Nephron progenitor cell (in vitro differentiated cells): ENCODE results near the gene SNCB.

Experiments used
- DNase-seq: peaks from one replicate; pipeline ENCODE4 v3.0.0; 2021
- H3K27ac Mint-ChIP-seq: 2 replicates; pipeline ENCODE4 v1.8.0; 2021; ENCODE audit warnings: mild to moderate bottlenecking, moderate library complexity, mixed read lengths
- H3K27me3 Mint-ChIP-seq: 2 replicates; pipeline ENCODE4 v1.8.0; 2021; ENCODE audit warnings: mild to moderate bottlenecking, low read depth, mixed read lengths; ENCODE audit not compliant: poor library complexity
- H3K36me3 Mint-ChIP-seq: 2 replicates; pipeline ENCODE4 v1.8.0; 2021; ENCODE audit warnings: low read depth, mixed read lengths
- H3K4me1 Mint-ChIP-seq: 2 replicates; pipeline ENCODE4 v1.8.0; 2021; ENCODE audit warnings: mixed read lengths
- H3K4me3 Mint-ChIP-seq: 2 replicates; pipeline ENCODE4 v1.8.0; 2021; ENCODE audit warnings: mild to moderate bottlenecking, moderate library complexity, mixed read lengths
- H3K9me3 Mint-ChIP-seq: 2 replicates; pipeline ENCODE4 v1.8.0; 2021; ENCODE audit warnings: mild to moderate bottlenecking, moderate library complexity, mixed read lengths
- CTCF ChIP-seq: fragments of 200-600 bp; sonication (generic); IDR thresholded peaks from 2 replicates; pipeline ENCODE4 v1.5.0; 2021; ENCODE audit warnings: antibody characterized with exemption

Gene SNCB

GRCh38 chr5:176647843-176648473 lies 17.6 kb upstream of the SNCB start:
- Mint-ChIP-seq H3K27me3 (peaks cover 6% of the 10 kb centered on the region), H3K27ac (no peak overlapping the region), H3K4me1 (peaks cover 37% of the 10 kb centered on the region), H3K36me3 (no peaks in the 10 kb centered on the region), H3K4me3 (peak overlapping the region; percentile 86), H3K9me3 (no peaks in the 10 kb centered on the region)
- DNase-seq: peak; percentile 33
- TF ChIP-seq CTCF: no peak

- Mint-ChIP-seq H3K27ac (no peak within 1 kb of the TSS), H3K4me3 (peak within 1 kb of the TSS; percentile 86), H3K27me3 (peaks cover 6% of the 10 kb centered on the region), H3K36me3 (no peaks in the 10 kb centered on the region), H3K9me3 (no peaks in the 10 kb centered on the region), H3K4me1 (peaks cover 33% of the 10 kb centered on the region)
- TF ChIP-seq CTCF: no peak
- peak; percentile 100 for DNase-seq
Observed at GRCh38 chr5:176647030-176647842, 16.9 kb upstream of the SNCB start, which contains the start of gene TSPAN17. TSPAN17 (plus strand) TSS chr5:176647484; CDS start chr5:176647616, 132 bp downstream.

- peaks cover 6% of the 10 kb centered on the region for H3K27me3 Mint-ChIP-seq
- no peak for TF ChIP-seq CTCF
- peak overlapping the region; percentile 76 for H3K4me3 Mint-ChIP-seq
- H3K36me3 Mint-ChIP-seq: no peaks in the 10 kb centered on the region
- no peaks in the 10 kb centered on the region for H3K9me3 Mint-ChIP-seq
- H3K4me1 Mint-ChIP-seq: peaks cover 31% of the 10 kb centered on the region
- no peak for DNase-seq
- no peak overlapping the region for H3K27ac Mint-ChIP-seq
Observed at GRCh38 chr5:176646707-176647029, 16.3 kb upstream of the SNCB start.

GRCh38 chr5:176646049-176646706 lies 15.8 kb upstream of the SNCB start:
- H3K36me3 Mint-ChIP-seq: no peaks in the 10 kb centered on the region
- peak overlapping the region; percentile 24 for H3K4me3 Mint-ChIP-seq
- no peaks in the 10 kb centered on the region for H3K9me3 Mint-ChIP-seq
- H3K27ac Mint-ChIP-seq: no peak overlapping the region
- H3K4me1 Mint-ChIP-seq: peaks cover 27% of the 10 kb centered on the region
- no peak for DNase-seq
- no peak for TF ChIP-seq CTCF
- peaks cover 6% of the 10 kb centered on the region for H3K27me3 Mint-ChIP-seq

GRCh38 chr5:176644878-176645670 lies 14.7 kb upstream of the SNCB start:
- H3K36me3 Mint-ChIP-seq: no peaks in the 10 kb centered on the region
- no peak for DNase-seq
- peaks cover 3% of the 10 kb centered on the region for H3K27me3 Mint-ChIP-seq
- no peak for TF ChIP-seq CTCF
- no peaks in the 10 kb centered on the region for H3K9me3 Mint-ChIP-seq
- peaks cover 18% of the 10 kb centered on the region for H3K4me1 Mint-ChIP-seq
- no peak overlapping the region for H3K4me3 Mint-ChIP-seq
- no peak overlapping the region for H3K27ac Mint-ChIP-seq
